Naive thymus-derived CD8-positive, alpha-beta T cell (primary cell): Measurements from ENCODE around the gene VASH2. TPM values are rescaled to one million over a fixed set of nuclear protein-coding genes. Genes with fewer than 3 reads are reported as not detected.

Source experiments
- ATAC-seq, 2 donors: fragments of 150-1000 bp; cut with Tn5 transposase in 1 of 2; sonication (Bioruptor Pico), chemical (Tn5 transposase) in 1 of 2; 1 replicate in 1 of 2; 2 replicates in 1 of 2; pipeline ENCODE4 v1.10.0; 2021; ENCODE audit warnings: mild to moderate bottlenecking in 2 of 2, moderate library complexity in 2 of 2
- POLR2A ChIA-PET: fragments of 350-600 bp; sonication (Branson Sonifier 250); formaldehyde crosslinking; loops from one replicate; lab custom pipeline; 2021; ENCODE audit warnings: antibody characterized with exemption; lab: Charles Lee
- DNase-seq, 10 donors: peaks; one replicate each; pipeline versions ENCODE4 v3.0.0 to v3.0.0-alpha.2; 2020 to 2022
- H3K27ac Mint-ChIP-seq, 10 donors: one replicate each; pipeline ENCODE4 v1.8.0; 2020 to 2022; ENCODE audit warnings: mild to moderate bottlenecking in 10 of 10, mixed read lengths in 10 of 10, moderate library complexity in 4 of 10, inconsistent platforms in 1 of 10
- H3K27me3 Mint-ChIP-seq, 5 donors: one replicate each; pipeline ENCODE4 v1.8.0; 2021 to 2022; ENCODE audit warnings: mixed read lengths in 5 of 5
- H3K36me3 Mint-ChIP-seq, 3 donors: one replicate each; pipeline ENCODE4 v1.8.0; 2020 to 2022; ENCODE audit warnings: mixed read lengths in 3 of 3, mild to moderate bottlenecking in 2 of 3, inconsistent platforms in 1 of 3
- H3K4me1 Mint-ChIP-seq, 4 donors: one replicate each; pipeline ENCODE4 v1.8.0; 2021 to 2022; ENCODE audit warnings: mixed read lengths in 4 of 4
- H3K4me3 Mint-ChIP-seq, 10 donors: one replicate each; pipeline ENCODE4 v1.8.0; 2020 to 2022; ENCODE audit warnings: mild to moderate bottlenecking in 10 of 10, mixed read lengths in 10 of 10, moderate library complexity in 6 of 10, inconsistent platforms in 1 of 10
- H3K9me3 Mint-ChIP-seq, 9 donors: one replicate each; pipeline ENCODE4 v1.8.0; 2020 to 2022; ENCODE audit warnings: mixed read lengths in 9 of 9, mild to moderate bottlenecking in 3 of 9, inconsistent platforms in 1 of 9, moderate library complexity in 1 of 9
- polyA plus RNA-seq, 3 donors: library from polyadenylated mRNA; unstranded; fragments of 300-500 nt; fragmentation: Illumina TruSeq; gene quantifications; one replicate each; pipeline ENCODE4 v1.2.3, GENCODE V29; 2021
- total RNA-seq, 8 experiments: library from RNA in 2 of 8; stranded (reverse) in 2 of 8; gene quantifications; one replicate each; pipeline ENCODE4 v1.2.3 and lab custom pipeline; 2021 to 2026

Gene VASH2
- total and polyA plus RNA-seq, 5 experiments from 2014 or later, result 0.30 to 0.68 TPM; not detected in 3

GRCh38 chr1:212935387-212935981 lies 14.9 kb upstream of the VASH2 start:
- POLR2A ChIA-PET, result no interaction called here
- ATAC-seq (no peak), DNase-seq (no peak)
- Mint-ChIP-seq H3K4me3 (no peak overlapping the region), H3K9me3 (peaks cover 0 to 9% (median 2%) of the 10 kb centered on the region in 9 donors), H3K27me3 (peaks cover 0 to 2% (median 0%) of the 10 kb centered on the region in 5 donors), H3K27ac (no peak overlapping the region), H3K4me1 (no peaks in the 10 kb centered on the region), H3K36me3 (peaks cover 0 to 8% (median 8%) of the 10 kb centered on the region in 3 donors)

GRCh38 chr1:212937034-212937433 lies 13.3 kb upstream of the VASH2 start:
- no peak overlapping the region for H3K27ac Mint-ChIP-seq
- H3K4me3 Mint-ChIP-seq, result no peak overlapping the region
- H3K9me3 Mint-ChIP-seq, result peaks cover 0 to 17% (median 6%) of the 10 kb centered on the region in 9 donors
- no peak for DNase-seq
- no peak for ATAC-seq
- POLR2A ChIA-PET, result no interaction called here
- peaks cover 0 to 14% (median 13%) of the 10 kb centered on the region in 3 donors for H3K36me3 Mint-ChIP-seq
- H3K27me3 Mint-ChIP-seq, result peaks cover 0 to 2% (median 2%) of the 10 kb centered on the region in 5 donors
- no peaks in the 10 kb centered on the region for H3K4me1 Mint-ChIP-seq

GRCh38 chr1:212938846-212939245 lies 11.5 kb upstream of the VASH2 start:
- Mint-ChIP-seq H3K36me3 (peaks cover 0 to 14% (median 13%) of the 10 kb centered on the region in 3 donors), H3K27ac (no peak overlapping the region), H3K4me1 (peaks cover 0 to 2% (median 0%) of the 10 kb centered on the region in 4 donors), H3K9me3 (peaks cover 0 to 17% (median 6%) of the 10 kb centered on the region in 9 donors), H3K27me3 (peaks cover 0 to 2% (median 2%) of the 10 kb centered on the region in 5 donors), H3K4me3 (no peak overlapping the region)
- no peak for DNase-seq
- ATAC-seq, result no peak
- POLR2A ChIA-PET, result no interaction called here

GRCh38 chr1:212941452-212941851 lies 8.9 kb upstream of the VASH2 start:
- no peak overlapping the region for H3K27ac Mint-ChIP-seq
- DNase-seq (no peak), ATAC-seq (no peak)
- H3K9me3 Mint-ChIP-seq, result peaks cover 0 to 17% (median 6%) of the 10 kb centered on the region in 9 donors
- H3K4me3 Mint-ChIP-seq, result no peak overlapping the region
- H3K4me1 Mint-ChIP-seq, result peaks cover 0 to 10% (median 0%) of the 10 kb centered on the region in 4 donors
- H3K36me3 Mint-ChIP-seq, result peaks cover 0 to 14% (median 13%) of the 10 kb centered on the region in 3 donors
- POLR2A ChIA-PET, result no interaction called here
- peaks cover 0 to 4% (median 2%) of the 10 kb centered on the region in 5 donors for H3K27me3 Mint-ChIP-seq

GRCh38 chr1:212942679-212943392 lies 7.5 kb upstream of the VASH2 start:
- ATAC-seq, result no peak
- Mint-ChIP-seq H3K4me3 (no peak overlapping the region), H3K27ac (no peak overlapping the region), H3K9me3 (peaks cover 0 to 17% (median 6%) of the 10 kb centered on the region in 9 donors), H3K4me1 (peaks cover 0 to 14% (median 0%) of the 10 kb centered on the region in 4 donors), H3K36me3 (peaks cover 0 to 14% (median 13%) of the 10 kb centered on the region in 3 donors), H3K27me3 (peaks cover 0 to 4% (median 2%) of the 10 kb centered on the region in 5 donors)
- DNase-seq, result no peak
- POLR2A ChIA-PET, result no interaction called here

GRCh38 chr1:212943393-212943710 lies 7.0 kb upstream of the VASH2 start:
- no peak for DNase-seq
- Mint-ChIP-seq H3K4me1 (peaks cover 0 to 14% (median 0%) of the 10 kb centered on the region in 4 donors), H3K36me3 (peaks cover 0 to 14% (median 13%) of the 10 kb centered on the region in 3 donors), H3K27me3 (peaks cover 0 to 4% (median 4%) of the 10 kb centered on the region in 5 donors), H3K27ac (no peak overlapping the region), H3K4me3 (no peak overlapping the region), H3K9me3 (peaks cover 0 to 17% (median 6%) of the 10 kb centered on the region in 9 donors)
- POLR2A ChIA-PET, result no interaction called here
- ATAC-seq, result no peak

GRCh38 chr1:212944229-212944901 lies 6.0 kb upstream of the VASH2 start:
- H3K9me3 Mint-ChIP-seq, result peaks cover 0 to 17% (median 6%) of the 10 kb centered on the region in 9 donors
- ATAC-seq, result no peak

GRCh38 chr1:212945056-212945455 lies 5.3 kb upstream of the VASH2 start:
- no peak for DNase-seq
- Mint-ChIP-seq H3K36me3 (peaks cover 0 to 11% (median 9%) of the 10 kb centered on the region in 3 donors), H3K9me3 (peaks cover 0 to 14% (median 6%) of the 10 kb centered on the region in 9 donors), H3K4me3 (no peak overlapping the region), H3K27ac (no peak overlapping the region), H3K27me3 (peaks cover 4 to 18% (median 12%) of the 10 kb centered on the region in 5 donors), H3K4me1 (peaks cover 0 to 16% (median 2%) of the 10 kb centered on the region in 4 donors)
- POLR2A ChIA-PET, result no interaction called here
- no peak for ATAC-seq

More at GRCh38 chr1:212944229-212944901, 6.0 kb upstream of the VASH2 start:
- H3K27ac Mint-ChIP-seq, result no peak overlapping the region
- POLR2A ChIA-PET, result no interaction called here
- DNase-seq, result no peak
- H3K27me3 Mint-ChIP-seq, result peaks cover 4 to 13% (median 11%) of the 10 kb centered on the region in 5 donors
- H3K4me1 Mint-ChIP-seq, result peaks cover 0 to 14% (median 0%) of the 10 kb centered on the region in 4 donors
- H3K36me3 Mint-ChIP-seq, result peaks cover 0 to 14% (median 13%) of the 10 kb centered on the region in 3 donors
- H3K4me3 Mint-ChIP-seq, result no peak overlapping the region

- peaks cover 0 to 6% (median 5%) of the 10 kb centered on the region in 3 donors for H3K36me3 Mint-ChIP-seq
- peaks cover 4 to 23% (median 16%) of the 10 kb centered on the region in 5 donors for H3K27me3 Mint-ChIP-seq
- H3K4me1 Mint-ChIP-seq, result peaks cover 3 to 17% (median 6%) of the 10 kb centered on the region in 4 donors
- no peak overlapping the region for H3K27ac Mint-ChIP-seq
- DNase-seq (no peak), ATAC-seq (no peak)
- POLR2A ChIA-PET, result no interaction called here
- no peak overlapping the region for H3K4me3 Mint-ChIP-seq
- peaks cover 0 to 10% (median 6%) of the 10 kb centered on the region in 9 donors for H3K9me3 Mint-ChIP-seq
These were observed 4.7 kb upstream of the VASH2 start for GRCh38 chr1:212945463-212946160.

- Mint-ChIP-seq H3K27ac (no peak overlapping the region), H3K36me3 (no peaks in the 10 kb centered on the region), H3K4me3 (no peak overlapping the region), H3K9me3 (peaks cover 0 to 6% (median 0%) of the 10 kb centered on the region in 9 donors), H3K27me3 (peaks cover 2 to 30% (median 22%) of the 10 kb centered on the region in 5 donors), H3K4me1 (peaks cover 3 to 19% (median 11%) of the 10 kb centered on the region in 4 donors)
- ATAC-seq, result no peak
- POLR2A ChIA-PET, result no interaction called here
- DNase-seq, result no peak
These were observed 3.5 kb upstream of the VASH2 start for GRCh38 chr1:212946872-212947271.

GRCh38 chr1:212949771-212950170 lies 570 bp upstream of the VASH2 start:
- POLR2A ChIA-PET, result no interaction called here
- no peaks in the 10 kb centered on the region for H3K36me3 Mint-ChIP-seq
- H3K4me1 Mint-ChIP-seq, result peaks cover 3 to 17% (median 13%) of the 10 kb centered on the region in 4 donors
- no peak overlapping the region for H3K27ac Mint-ChIP-seq
- peaks cover 0 to 6% (median 0%) of the 10 kb centered on the region in 9 donors for H3K9me3 Mint-ChIP-seq
- peak overlapping the region; percentile 58 to 82 (median 77) for H3K4me3 Mint-ChIP-seq
- DNase-seq (no peak), ATAC-seq (no peak)
- H3K27me3 Mint-ChIP-seq, result peaks cover 20 to 54% (median 51%) of the 10 kb centered on the region in 5 donors
